Hair follicle dermal papilla cell (primary cell): ENCODE results near the gene HNRNPM. TPM values are rescaled to one million over a fixed set of nuclear protein-coding genes. Genes with fewer than 3 reads are reported as not detected.

ENCODE experiments used
- total RNA-seq: library from RNA; depleted of rRNA; stranded (reverse); fragments of >200 nt; gene quantifications from 2 replicates; pipeline ENCODE4 v1.2.3, GENCODE V29; 2012

HNRNPM gene
- total RNA-seq, result 36.7 and 37.2 TPM in 2 replicates

GRCh38 chr19:8444677-8445487 is at the start of gene HNRNPM:
Gene HNRNPM, plus strand, starts transcription at chr19:8444975. Its CDS starts 24 bp downstream, at chr19:8444999.

DNA sequence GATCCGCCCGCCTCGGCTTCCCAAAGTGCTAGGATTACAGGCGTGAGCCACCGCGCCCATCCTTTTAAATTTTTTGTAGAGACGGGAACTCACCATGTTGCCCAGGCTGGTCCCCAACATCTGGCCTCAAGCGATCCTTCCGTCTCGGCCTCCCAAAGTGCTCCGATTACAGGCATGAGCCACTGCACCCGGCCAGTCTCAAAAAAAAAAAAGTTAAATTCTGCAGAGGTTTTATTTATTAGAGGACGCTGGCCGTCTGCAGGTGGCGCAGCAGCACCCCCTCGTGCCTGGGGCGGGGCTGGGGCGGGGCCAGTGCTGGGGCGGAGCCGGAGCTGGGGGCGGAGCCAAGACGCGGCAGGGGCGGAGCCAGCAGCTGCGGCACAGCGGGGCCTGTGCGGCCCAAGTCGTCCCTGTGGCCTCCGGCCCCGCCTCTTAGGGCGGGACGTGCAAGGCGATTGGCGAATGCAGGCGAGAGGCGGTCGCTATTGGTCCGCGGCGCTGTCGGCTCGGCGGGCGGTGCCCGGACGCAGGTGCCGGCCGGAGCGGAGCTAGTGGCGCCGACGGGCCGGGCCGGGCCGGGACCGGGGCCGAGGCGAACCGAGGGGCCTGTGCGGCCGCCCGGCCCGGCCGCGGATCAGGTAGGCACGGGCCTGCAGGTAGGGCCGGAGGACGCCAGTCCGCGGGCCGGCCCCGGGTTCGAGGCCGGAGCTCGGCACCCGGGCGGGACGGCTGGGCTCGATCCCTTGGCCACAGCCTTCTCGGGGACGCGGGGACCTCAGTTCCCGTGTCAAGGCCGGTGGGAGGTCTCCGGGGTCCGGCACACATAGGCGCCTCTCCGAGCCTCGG is 31.8 kb upstream of the HNRNPM start, which contains the start of gene MARCHF2:
Gene MARCHF2, plus strand, starts transcription at position 523 of the 846 bp plus-strand sequence. CDS start 8,536 bp downstream, outside the sequence.

GRCh38 chr19:8513687-8514504 is 69.1 kb downstream of the HNRNPM start, which contains the start of gene ZNF414:
Gene ZNF414, minus strand, starts transcription at chr19:8514167. Its CDS starts 121 bp downstream, at chr19:8514046.

Other genes starting within 250 kb of the HNRNPM start
- 1.8 and 1.9 TPM in 2 replicates for gene CERS4, start 235.6 kb upstream of the HNRNPM start, total RNA-seq
- gene CD320, start 136.6 kb upstream of the HNRNPM start, total RNA-seq, result 18.2 and 24.7 TPM in 2 replicates
- gene NDUFA7, start 123.6 kb upstream of the HNRNPM start, total RNA-seq, result 5.7 and 20.6 TPM in 2 replicates
- gene RPS28, start 123.5 kb upstream of the HNRNPM start, total RNA-seq, result 66.5 and 96.5 TPM in 2 replicates
- 0.16 and 0.61 TPM in 2 replicates for gene KANK3, start 101.7 kb upstream of the HNRNPM start, total RNA-seq
- gene ANGPTL4, start 80.8 kb upstream of the HNRNPM start, total RNA-seq, result 1.2 and 4.4 TPM in 2 replicates
- gene RAB11B, start 54.6 kb upstream of the HNRNPM start, total RNA-seq, result 23.3 and 26.8 TPM in 2 replicates
- 82.6 and 90.2 TPM in 2 replicates for gene MARCHF2, start 31.7 kb upstream of the HNRNPM start, total RNA-seq
- gene PRAM1, start 57.7 kb downstream of the HNRNPM start, total RNA-seq, result 0.12 and 0.32 TPM in 2 replicates
- 5.2 and 7.7 TPM in 2 replicates for gene ZNF414, start 69.2 kb downstream of the HNRNPM start, total RNA-seq
- 0.85 and 2.8 TPM in 2 replicates for gene MYO1F, start 132.5 kb downstream of the HNRNPM start, total RNA-seq
- 21.5 and 31.0 TPM in 2 replicates for gene ADAMTS10, start 165.7 kb downstream of the HNRNPM start, total RNA-seq
- gene NFILZ, start 185.7 kb downstream of the HNRNPM start, total RNA-seq, result not detected in 2 replicates